Liver (tissue), 9 donors: ENCODE results near the gene GIMAP5. TPM values are rescaled to one million over a fixed set of nuclear protein-coding genes. Genes with fewer than 3 reads are reported as not detected.

Experiments
- DNase-seq: peaks from one replicate; pipeline ENCODE4 v3.0.0-alpha.2; 2017; ENCODE audit warnings: low spot score
- H3K27ac ChIP-seq, 2 donors: one replicate each; pipeline ENCODE4 v1.7.0; 2013; ENCODE audit warnings: inconsistent platforms in 2 of 2, low read length in 2 of 2, control low read depth in 1 of 2, low read depth in 1 of 2, mild to moderate bottlenecking in 1 of 2
- H3K27me3 ChIP-seq, 4 donors: one replicate each; pipeline versions ENCODE4 v1.6.1 to v1.7.0; 2013; ENCODE audit warnings: low read length in 3 of 4, inconsistent platforms in 1 of 4, mild to moderate bottlenecking in 1 of 4, moderate library complexity in 1 of 4; ENCODE audit not compliant: control insufficient read depth in 4 of 4, insufficient read depth in 4 of 4
- H3K36me3 ChIP-seq, 4 donors: one replicate each; pipeline versions ENCODE4 v1.6.1 to v1.7.0; 2013; ENCODE audit warnings: low read length in 3 of 4, mild to moderate bottlenecking in 3 of 4, low read depth in 1 of 4, moderate library complexity in 1 of 4; ENCODE audit not compliant: control insufficient read depth in 4 of 4, insufficient read depth in 3 of 4
- H3K4me1 ChIP-seq, 4 donors: one replicate each; pipeline versions ENCODE4 v1.6.1 to v1.7.0; 2013; ENCODE audit warnings: low read length in 3 of 4, mild to moderate bottlenecking in 3 of 4, moderate library complexity in 1 of 4; ENCODE audit not compliant: control insufficient read depth in 4 of 4, insufficient read depth in 4 of 4
- H3K4me3 ChIP-seq, 3 donors: one replicate each; pipeline versions ENCODE4 v1.6.1 to v1.7.0; 2013; ENCODE audit warnings: low read length in 3 of 3, control low read depth in 1 of 3, low read depth in 1 of 3, mild to moderate bottlenecking in 1 of 3
- H3K9ac ChIP-seq, 2 donors: one replicate each; pipeline ENCODE4 v1.7.0; 2013; ENCODE audit warnings: low read length in 2 of 2, mild to moderate bottlenecking in 2 of 2, moderate library complexity in 2 of 2, control low read depth in 1 of 2, low read depth in 1 of 2
- H3K9me3 ChIP-seq, 4 donors: one replicate each; pipeline versions ENCODE4 v1.6.1 to v1.7.0; 2013; ENCODE audit warnings: low read length in 3 of 4; ENCODE audit not compliant: control insufficient read depth in 4 of 4
- FOXA1 ChIP-seq: IDR thresholded peaks from 2 replicates; pipeline ENCODE4 v1.6.1; 2016; ENCODE audit warnings: antibody characterized with exemption
- FOXA2 ChIP-seq: IDR thresholded peaks from 2 replicates; pipeline ENCODE4 v1.6.1; 2016; ENCODE audit warnings: antibody characterized with exemption
- HNF4A ChIP-seq, 2 donors: conservative IDR thresholded peaks; 2 replicates each; pipeline ENCODE4 v1.6.1; 2016; ENCODE audit warnings: antibody characterized with exemption in 2 of 2, mild to moderate bottlenecking in 2 of 2
- JUND ChIP-seq, 2 donors: IDR thresholded peaks; 2 replicates each; pipeline ENCODE4 v1.6.1; 2016; ENCODE audit warnings: antibody characterized with exemption in 2 of 2
- NR2F2 ChIP-seq: IDR thresholded peaks from 2 replicates; pipeline ENCODE4 v1.6.1; 2016; ENCODE audit warnings: antibody characterized with exemption
- RXRA ChIP-seq, 2 donors: IDR thresholded peaks; 2 replicates each; pipeline ENCODE4 v1.6.1; 2017 to 2018; ENCODE audit warnings: antibody characterized with exemption in 2 of 2, mild to moderate bottlenecking in 1 of 2
- SP1 ChIP-seq: IDR thresholded peaks from 2 replicates; pipeline ENCODE4 v1.6.1; 2018; ENCODE audit warnings: antibody characterized with exemption, mild to moderate bottlenecking
- whole genome bisulfite sequencing: extraction: QIAGEN DNeasy Blood & Tissue Kit; methylation state at CpG from one replicate; pipeline ENCODE4 v1.1.7; 2013; 5-methylcytosine and 5-hydroxymethylcytosine counted together
- polyA plus RNA-seq, 2 donors: library from polyadenylated mRNA; stranded (reverse) in 1 of 2; unstranded in 1 of 2; fragments of 200-250 nt in 1 of 2; fragments of >200 nt in 1 of 2; fragmentation: Nextera tagmentation in 1 of 2; extraction: Ambion mirVana in 1 of 2; gene quantifications; one replicate each; pipeline versions ENCODE4 v1.2.1 to v1.2.3, GENCODE V29; 2013 to 2015
- total RNA-seq, 2 donors: library from RNA; depleted of rRNA; stranded (reverse); fragments of >200 nt; gene quantifications; one replicate each; pipeline ENCODE4 v1.2.3, GENCODE V29; 2014
- TF ChIP-seq, protein P1 (sequence below): IDR thresholded peaks from 2 replicates; pipeline ENCODE4 v1.6.1; 2016; ENCODE audit warnings: antibody characterized with exemption
- TF ChIP-seq, protein P2 (sequence below): IDR thresholded peaks from 2 replicates; pipeline ENCODE4 v1.6.1; 2016; ENCODE audit warnings: antibody characterized with exemption, mild to moderate bottlenecking
- donor health status: healthy.
- donor health status: healthy.
- donor health status: healthy.
- donor health status: healthy.
- donor health status: healthy.

The GIMAP5 gene
- total and polyA plus RNA-seq, 4 donors, result 9.7 to 20.6 (median 12.1) TPM

DNA sequence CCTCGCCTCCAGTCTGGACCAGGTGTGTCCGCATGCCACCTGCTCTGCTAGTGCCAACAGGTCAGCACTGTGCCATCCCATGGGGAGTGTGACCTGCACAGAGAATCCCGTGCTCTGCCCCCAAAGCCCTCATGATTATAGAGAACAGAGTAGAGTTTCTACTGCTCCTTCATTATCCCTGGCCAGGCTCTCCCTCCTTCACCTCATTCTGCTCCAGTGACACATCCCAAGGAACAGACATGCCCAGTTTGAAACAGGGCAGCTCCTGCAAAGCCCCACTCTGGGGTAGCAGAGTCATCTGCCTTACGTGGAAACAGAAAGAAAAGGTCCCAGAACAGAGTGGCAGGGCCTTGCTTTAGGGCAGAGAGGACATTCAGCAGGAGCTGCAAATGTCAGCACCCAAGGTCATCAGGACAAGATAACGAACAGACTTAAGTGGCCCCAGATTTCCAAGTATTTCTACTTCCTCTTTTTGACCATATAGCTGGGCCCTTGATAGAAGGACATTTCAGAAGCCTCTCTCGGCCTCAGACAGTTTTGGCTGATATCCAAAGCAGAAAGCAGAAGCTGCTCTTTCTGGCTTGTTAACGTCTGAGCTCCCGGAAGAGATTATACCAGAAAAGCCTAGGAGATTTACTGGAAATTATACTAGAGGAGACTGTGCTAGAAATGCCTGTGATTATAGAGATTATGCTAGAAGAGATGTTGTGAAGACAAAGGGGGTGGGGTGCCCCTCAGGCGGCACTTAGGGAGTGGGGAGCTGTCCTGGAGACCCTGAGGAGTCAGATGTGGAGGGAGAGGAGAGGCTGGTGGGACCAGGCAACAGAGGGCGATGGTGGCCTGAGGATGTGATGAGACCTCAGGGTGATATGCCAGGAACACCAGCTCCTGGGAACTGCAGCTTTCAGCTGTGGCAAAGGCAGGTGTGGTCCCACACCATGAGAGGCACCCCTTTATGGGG, 50.4 kb downstream of the GIMAP5 start:
- Histone ChIP-seq H3K36me3 (peaks cover 6 to 24% (median 11%) of the 10 kb centered on the region in 4 donors), H3K4me1 (peaks cover 5 to 48% (median 34%) of the 10 kb centered on the region in 4 donors), H3K9me3 (no peaks in the 10 kb centered on the region), H3K27me3 (no peaks in the 10 kb centered on the region), H3K9ac (peak overlapping the region in 1 of 2 donors; percentile 33), H3K27ac (peak overlapping the region; percentile 82 to 87), H3K4me3 (no peak overlapping the region)
- no peak for DNase-seq
- peak; percentile 45 for TF ChIP-seq NR2F2
- TF ChIP-seq SP1, result no peak
- TF ChIP-seq FOXA2, result no peak
- no peak for TF ChIP-seq RXRA (IDR thresholded peaks at IDR 0.05)
- TF ChIP-seq, protein P1, sequence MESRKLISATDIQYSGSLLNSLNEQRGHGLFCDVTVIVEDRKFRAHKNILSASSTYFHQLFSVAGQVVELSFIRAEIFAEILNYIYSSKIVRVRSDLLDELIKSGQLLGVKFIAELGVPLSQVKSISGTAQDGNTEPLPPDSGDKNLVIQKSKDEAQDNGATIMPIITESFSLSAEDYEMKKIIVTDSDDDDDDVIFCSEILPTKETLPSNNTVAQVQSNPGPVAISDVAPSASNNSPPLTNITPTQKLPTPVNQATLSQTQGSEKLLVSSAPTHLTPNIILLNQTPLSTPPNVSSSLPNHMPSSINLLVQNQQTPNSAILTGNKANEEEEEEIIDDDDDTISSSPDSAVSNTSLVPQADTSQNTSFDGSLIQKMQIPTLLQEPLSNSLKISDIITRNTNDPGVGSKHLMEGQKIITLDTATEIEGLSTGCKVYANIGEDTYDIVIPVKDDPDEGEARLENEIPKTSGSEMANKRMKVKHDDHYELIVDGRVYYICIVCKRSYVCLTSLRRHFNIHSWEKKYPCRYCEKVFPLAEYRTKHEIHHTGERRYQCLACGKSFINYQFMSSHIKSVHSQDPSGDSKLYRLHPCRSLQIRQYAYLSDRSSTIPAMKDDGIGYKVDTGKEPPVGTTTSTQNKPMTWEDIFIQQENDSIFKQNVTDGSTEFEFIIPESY, result no peak
- no peak for TF ChIP-seq HNF4A (conservative IDR thresholded peaks at IDR 0.05)
- TF ChIP-seq FOXA1, result no peak
- 39% methylated on average over 10 of the region's 10 CpGs for WGBS

DNA sequence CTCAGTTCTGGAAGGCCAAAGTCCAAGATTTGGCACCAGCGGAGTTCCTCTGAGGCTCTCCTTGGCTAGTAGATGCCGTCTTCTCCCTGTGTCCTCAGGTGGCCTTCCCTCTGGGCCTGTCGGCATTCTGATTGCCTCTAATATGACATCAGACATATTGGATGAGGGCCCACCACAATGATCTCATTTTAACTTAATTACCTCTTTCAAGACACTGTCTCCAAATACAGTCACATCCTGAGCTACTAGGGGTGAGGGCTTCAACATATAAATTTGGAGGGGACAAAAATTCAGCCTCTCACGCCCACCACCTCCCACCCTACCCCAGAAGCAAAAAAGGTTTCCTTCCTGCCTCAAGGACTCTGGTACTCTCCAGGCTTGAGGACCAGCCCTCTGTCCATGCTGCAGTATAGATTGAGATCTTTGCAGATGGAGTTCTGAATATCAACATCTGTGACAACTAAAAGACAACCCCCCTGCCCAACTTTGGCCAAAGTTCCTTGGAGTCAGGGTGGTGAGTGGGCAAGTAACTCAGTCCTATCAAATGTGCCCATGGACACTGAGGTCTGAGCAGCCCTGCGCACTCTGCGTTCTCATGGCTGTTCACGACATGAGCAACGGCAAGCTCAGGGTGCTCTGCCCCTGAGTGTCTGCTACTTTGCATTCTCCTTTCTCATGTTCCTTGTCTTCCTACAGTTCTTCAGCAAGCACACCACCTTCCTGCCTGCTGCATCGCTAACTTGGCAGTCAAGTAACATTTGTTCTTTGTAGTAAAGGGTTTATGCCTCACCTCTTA, 51.5 kb downstream of the GIMAP5 start:
- Histone ChIP-seq H3K4me1 (peaks cover 5 to 44% (median 32%) of the 10 kb centered on the region in 4 donors), H3K27ac (peak overlapping the region; percentile 82 to 87), H3K9me3 (no peaks in the 10 kb centered on the region), H3K4me3 (no peak overlapping the region), H3K36me3 (peaks cover 7 to 35% (median 20%) of the 10 kb centered on the region in 4 donors), H3K27me3 (no peaks in the 10 kb centered on the region), H3K9ac (no peak overlapping the region)
- TF ChIP-seq, protein P2, sequence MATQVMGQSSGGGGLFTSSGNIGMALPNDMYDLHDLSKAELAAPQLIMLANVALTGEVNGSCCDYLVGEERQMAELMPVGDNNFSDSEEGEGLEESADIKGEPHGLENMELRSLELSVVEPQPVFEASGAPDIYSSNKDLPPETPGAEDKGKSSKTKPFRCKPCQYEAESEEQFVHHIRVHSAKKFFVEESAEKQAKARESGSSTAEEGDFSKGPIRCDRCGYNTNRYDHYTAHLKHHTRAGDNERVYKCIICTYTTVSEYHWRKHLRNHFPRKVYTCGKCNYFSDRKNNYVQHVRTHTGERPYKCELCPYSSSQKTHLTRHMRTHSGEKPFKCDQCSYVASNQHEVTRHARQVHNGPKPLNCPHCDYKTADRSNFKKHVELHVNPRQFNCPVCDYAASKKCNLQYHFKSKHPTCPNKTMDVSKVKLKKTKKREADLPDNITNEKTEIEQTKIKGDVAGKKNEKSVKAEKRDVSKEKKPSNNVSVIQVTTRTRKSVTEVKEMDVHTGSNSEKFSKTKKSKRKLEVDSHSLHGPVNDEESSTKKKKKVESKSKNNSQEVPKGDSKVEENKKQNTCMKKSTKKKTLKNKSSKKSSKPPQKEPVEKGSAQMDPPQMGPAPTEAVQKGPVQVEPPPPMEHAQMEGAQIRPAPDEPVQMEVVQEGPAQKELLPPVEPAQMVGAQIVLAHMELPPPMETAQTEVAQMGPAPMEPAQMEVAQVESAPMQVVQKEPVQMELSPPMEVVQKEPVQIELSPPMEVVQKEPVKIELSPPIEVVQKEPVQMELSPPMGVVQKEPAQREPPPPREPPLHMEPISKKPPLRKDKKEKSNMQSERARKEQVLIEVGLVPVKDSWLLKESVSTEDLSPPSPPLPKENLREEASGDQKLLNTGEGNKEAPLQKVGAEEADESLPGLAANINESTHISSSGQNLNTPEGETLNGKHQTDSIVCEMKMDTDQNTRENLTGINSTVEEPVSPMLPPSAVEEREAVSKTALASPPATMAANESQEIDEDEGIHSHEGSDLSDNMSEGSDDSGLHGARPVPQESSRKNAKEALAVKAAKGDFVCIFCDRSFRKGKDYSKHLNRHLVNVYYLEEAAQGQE, result no peak
- peak in 1 of 2 donors; percentile 23 for TF ChIP-seq JUND (IDR thresholded peaks at IDR 0.05)
- no peak for DNase-seq
- WGBS, result 72% methylated on average over 9 of the region's 9 CpGs
